ENCODE measurements around the gene ANXA2.

Gene ANXA2

DNA sequence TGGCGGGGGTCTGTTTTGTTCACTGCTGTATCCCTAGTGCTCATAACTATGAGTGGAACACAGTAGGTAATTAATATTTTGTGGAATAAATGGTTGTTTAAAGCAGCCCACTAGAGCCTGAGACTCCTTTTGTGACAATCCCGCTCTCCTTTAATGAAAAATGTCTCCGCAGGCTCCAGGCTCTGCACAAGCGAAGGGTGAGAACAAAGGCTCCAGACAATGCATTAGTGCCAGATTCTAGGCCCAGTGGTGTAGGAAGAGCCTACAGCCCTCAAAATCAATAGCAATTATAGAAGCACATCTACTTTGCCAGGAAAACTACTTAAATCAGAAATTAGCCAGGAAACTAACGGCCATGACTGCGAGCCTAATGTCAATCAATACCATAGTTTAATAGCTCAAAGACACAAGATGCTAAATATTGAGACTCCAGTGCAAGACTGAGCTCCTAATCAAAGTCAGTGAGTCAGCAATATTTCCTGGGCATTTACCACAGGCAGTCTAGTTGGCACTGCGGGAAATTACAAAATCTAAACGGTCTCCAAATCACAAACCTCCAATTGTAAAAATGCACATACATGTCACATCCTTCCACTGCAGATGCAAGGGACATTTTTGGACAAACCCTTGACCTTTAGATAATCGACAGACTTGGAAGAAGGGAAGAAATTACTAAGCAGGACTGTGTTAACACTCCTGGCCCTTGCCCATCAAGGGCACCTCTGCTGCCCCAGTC is 2.3 kb downstream of the ANXA2 start:
- H3K4me3 ChIP-seq (ENCODE audit: low read depth in 1 of 2, low read length in 2 of 2): peak overlapping the region in 1 of 2 donors; percentile 26
- no peaks in the 10 kb centered on the region for H3K9me3 ChIP-seq (ENCODE audit: low read length)
- H3K27me3 ChIP-seq (ENCODE audit: control insufficient read depth in 1 of 2, insufficient read depth in 2 of 2, low read length in 2 of 2): no peaks in the 10 kb centered on the region
- H3K36me3 ChIP-seq (ENCODE audit: insufficient read depth, low read length): no peaks in the 10 kb centered on the region
- H3K9ac ChIP-seq (ENCODE audit: low read length): no peak overlapping the region
- H3K4me1 ChIP-seq (ENCODE audit: insufficient read depth, low read length): peaks cover 54% of the 10 kb centered on the region
- no peak overlapping the region for H3K27ac ChIP-seq (ENCODE audit: low read depth, low read length)

DNA sequence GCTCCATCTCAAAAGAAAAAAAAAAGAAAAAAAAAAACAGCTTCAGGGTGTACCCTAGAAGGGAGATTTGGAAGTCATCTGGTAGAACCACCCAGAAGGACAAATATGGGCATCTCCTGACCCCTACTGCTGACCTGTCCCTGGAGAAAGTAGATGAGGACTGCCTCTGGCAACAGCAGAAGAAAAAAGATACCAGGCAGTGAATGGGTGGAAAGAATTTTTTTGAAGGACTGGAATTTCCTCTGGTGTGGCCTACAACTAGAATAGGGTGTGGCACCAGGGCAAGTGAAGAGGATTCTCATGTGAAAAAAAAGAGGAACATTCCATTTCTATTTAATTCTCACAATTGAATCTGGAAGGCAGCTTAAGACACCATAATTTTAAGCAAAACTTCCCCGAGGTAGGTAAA is 3.1 kb downstream of the ANXA2 start:
- H3K4me3 ChIP-seq (ENCODE audit: low read depth in 1 of 2, low read length in 2 of 2): no peak overlapping the region
- no peaks in the 10 kb centered on the region for H3K27me3 ChIP-seq (ENCODE audit: control insufficient read depth in 1 of 2, insufficient read depth in 2 of 2, low read length in 2 of 2)
- peak overlapping the region; percentile 74 for H3K27ac ChIP-seq (ENCODE audit: low read depth, low read length)
- H3K9me3 ChIP-seq (ENCODE audit: low read length): no peaks in the 10 kb centered on the region
- peaks cover 62% of the 10 kb centered on the region for H3K4me1 ChIP-seq (ENCODE audit: insufficient read depth, low read length)
- H3K9ac ChIP-seq (ENCODE audit: low read length): no peak overlapping the region
- H3K36me3 ChIP-seq (ENCODE audit: insufficient read depth, low read length): no peaks in the 10 kb centered on the region

DNA sequence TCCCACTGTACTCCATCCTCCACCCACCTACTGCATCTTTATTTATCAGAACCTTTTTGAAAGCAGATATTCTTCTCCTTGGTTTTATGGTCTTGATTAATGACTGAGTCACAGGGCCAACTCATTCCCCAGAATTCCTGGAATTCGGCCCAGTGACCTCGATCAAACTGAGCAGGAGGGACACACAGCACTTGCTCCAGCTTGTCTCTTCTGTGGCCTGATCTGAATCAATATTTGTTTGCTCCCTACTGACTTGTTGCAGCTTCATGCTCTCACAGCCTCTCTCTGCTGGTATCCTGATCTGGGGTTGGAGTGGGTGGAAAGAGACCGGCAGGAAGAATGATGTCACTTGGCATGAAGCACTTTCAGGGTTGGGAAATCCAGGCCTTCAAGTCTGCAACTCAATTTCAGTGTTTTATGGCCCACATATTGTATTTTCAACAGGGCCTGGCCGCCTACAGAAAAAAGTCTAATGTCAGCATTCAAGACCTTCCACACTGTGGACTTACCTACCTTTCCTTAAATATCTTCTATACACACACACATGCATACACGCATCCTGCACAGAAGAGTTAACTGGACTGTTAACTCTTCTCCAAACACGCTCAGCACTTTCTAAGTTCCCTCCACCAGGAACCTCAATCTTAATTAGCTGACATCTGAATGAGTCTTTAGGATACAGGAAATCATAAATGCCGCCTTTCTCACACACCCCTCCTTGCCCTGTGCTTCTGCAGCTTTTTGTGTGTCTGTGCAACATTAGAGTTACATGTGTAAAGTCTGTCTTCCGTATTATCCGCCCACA is 4.6 kb downstream of the ANXA2 start:
- H3K9me3 ChIP-seq (ENCODE audit: low read length): no peaks in the 10 kb centered on the region
- H3K27ac ChIP-seq (ENCODE audit: low read depth, low read length): peak overlapping the region; percentile 80
- H3K9ac ChIP-seq (ENCODE audit: low read length): peak overlapping the region; percentile 4
- H3K36me3 ChIP-seq (ENCODE audit: insufficient read depth, low read length): no peaks in the 10 kb centered on the region
- H3K4me1 ChIP-seq (ENCODE audit: insufficient read depth, low read length): peaks cover 74% of the 10 kb centered on the region
- H3K4me3 ChIP-seq (ENCODE audit: low read depth in 1 of 2, low read length in 2 of 2): peak overlapping the region in 1 of 2 donors; percentile 17
- no peaks in the 10 kb centered on the region for H3K27me3 ChIP-seq (ENCODE audit: control insufficient read depth in 1 of 2, insufficient read depth in 2 of 2, low read length in 2 of 2)

GRCh38 chr15:60392601-60392985 is 5.2 kb downstream of the ANXA2 start:
- H3K27me3 ChIP-seq (ENCODE audit: control insufficient read depth in 1 of 2, insufficient read depth in 2 of 2, low read length in 2 of 2): no peaks in the 10 kb centered on the region
- H3K27ac ChIP-seq (ENCODE audit: low read depth, low read length): peak overlapping the region; percentile 80
- H3K4me3 ChIP-seq (ENCODE audit: low read depth in 1 of 2, low read length in 2 of 2): peak overlapping the region in 1 of 2 donors; percentile 17
- H3K9ac ChIP-seq (ENCODE audit: low read length): no peak overlapping the region
- no peaks in the 10 kb centered on the region for H3K9me3 ChIP-seq (ENCODE audit: low read length)
- peaks cover 74% of the 10 kb centered on the region for H3K4me1 ChIP-seq (ENCODE audit: insufficient read depth, low read length)
- H3K36me3 ChIP-seq (ENCODE audit: insufficient read depth, low read length): no peaks in the 10 kb centered on the region

DNA sequence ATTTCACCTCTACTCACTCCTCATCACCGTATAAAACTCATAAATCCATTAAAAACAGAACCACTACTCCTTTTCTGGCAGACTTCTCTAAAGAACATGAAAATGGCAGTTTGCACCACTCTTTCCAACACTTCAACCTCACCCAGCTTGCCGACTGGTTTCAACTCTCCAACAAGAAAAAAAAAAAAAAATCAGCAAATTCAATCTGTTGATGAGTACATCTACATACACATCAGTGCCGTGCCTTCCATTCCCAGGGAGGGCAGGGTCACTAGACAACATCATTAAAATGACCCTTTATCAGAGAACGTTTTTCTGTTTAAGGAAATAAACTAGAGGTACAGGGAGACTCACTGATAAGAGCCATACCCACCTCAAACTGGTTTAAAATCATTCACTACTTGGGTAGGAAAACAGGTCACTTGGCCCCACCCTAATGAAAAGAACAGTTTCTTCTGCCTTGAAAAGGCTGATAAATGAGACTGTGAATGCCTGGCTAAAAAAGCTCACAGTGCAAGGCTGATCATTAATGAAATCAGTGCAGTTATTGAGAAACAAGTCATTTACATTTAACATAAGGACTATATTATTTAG is 6.0 kb downstream of the ANXA2 start:
- Histone ChIP-seq H3K36me3 (ENCODE audit: insufficient read depth, low read length) (no peaks in the 10 kb centered on the region), H3K27ac (ENCODE audit: low read depth, low read length) (peak overlapping the region; percentile 20), H3K4me1 (ENCODE audit: insufficient read depth, low read length) (peaks cover 74% of the 10 kb centered on the region), H3K9me3 (ENCODE audit: low read length) (no peaks in the 10 kb centered on the region), H3K9ac (ENCODE audit: low read length) (peak overlapping the region; percentile 16), H3K27me3 (ENCODE audit: control insufficient read depth in 1 of 2, insufficient read depth in 2 of 2, low read length in 2 of 2) (no peaks in the 10 kb centered on the region), H3K4me3 (ENCODE audit: low read depth in 1 of 2, low read length in 2 of 2) (no peak overlapping the region)

DNA sequence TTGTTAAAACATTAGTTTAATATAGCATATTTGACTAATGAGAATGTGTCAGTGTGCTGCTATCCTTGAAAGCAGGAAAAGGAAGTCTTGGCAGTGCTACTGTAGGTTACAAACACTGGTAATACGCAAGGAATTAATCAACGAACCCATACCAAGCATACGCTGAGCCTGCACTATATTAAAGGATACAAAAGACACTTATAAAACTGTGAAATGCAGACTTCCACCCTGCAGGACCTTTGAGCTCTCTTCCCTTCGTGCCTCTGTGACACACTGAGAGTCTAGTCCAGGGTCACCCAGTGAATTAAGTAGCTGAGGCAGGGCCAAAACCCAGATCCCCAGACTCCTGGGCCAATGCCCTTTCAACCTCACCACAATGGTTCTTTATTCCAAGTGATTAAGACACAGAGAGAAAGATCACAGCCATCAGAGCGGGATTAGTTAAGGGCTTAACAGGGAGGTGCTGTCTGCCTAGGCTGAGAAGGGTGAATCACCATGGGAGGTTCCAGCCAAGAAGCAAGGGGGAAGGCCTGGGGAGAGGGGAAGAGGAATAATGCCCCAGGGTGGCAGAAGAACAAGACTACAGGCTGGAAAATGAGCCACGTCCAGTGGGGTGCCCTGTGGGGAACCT is 6.8 kb downstream of the ANXA2 start:
- H3K4me3 ChIP-seq (ENCODE audit: low read depth in 1 of 2, low read length in 2 of 2): peak overlapping the region in 1 of 2 donors; percentile 6
- H3K27ac ChIP-seq (ENCODE audit: low read depth, low read length): peak overlapping the region; percentile 20
- H3K36me3 ChIP-seq (ENCODE audit: insufficient read depth, low read length): no peaks in the 10 kb centered on the region
- H3K4me1 ChIP-seq (ENCODE audit: insufficient read depth, low read length): peaks cover 74% of the 10 kb centered on the region
- H3K9me3 ChIP-seq (ENCODE audit: low read length): no peaks in the 10 kb centered on the region
- H3K27me3 ChIP-seq (ENCODE audit: control insufficient read depth in 1 of 2, insufficient read depth in 2 of 2, low read length in 2 of 2): no peaks in the 10 kb centered on the region
- no peak overlapping the region for H3K9ac ChIP-seq (ENCODE audit: low read length)

GRCh38 chr15:60390231-60390630 is 7.6 kb downstream of the ANXA2 start:
- peak overlapping the region in 1 of 2 donors; percentile 6 for H3K4me3 ChIP-seq (ENCODE audit: low read depth in 1 of 2, low read length in 2 of 2)

GRCh38 chr15:60389261-60390077 is 8.3 kb downstream of the ANXA2 start:
- peaks cover 60% of the 10 kb centered on the region for H3K4me1 ChIP-seq (ENCODE audit: insufficient read depth, low read length)
- no peak overlapping the region for H3K27ac ChIP-seq (ENCODE audit: low read depth, low read length)
- H3K9me3 ChIP-seq (ENCODE audit: low read length): no peaks in the 10 kb centered on the region
- no peaks in the 10 kb centered on the region for H3K36me3 ChIP-seq (ENCODE audit: insufficient read depth, low read length)
- no peak overlapping the region for H3K9ac ChIP-seq (ENCODE audit: low read length)
- no peaks in the 10 kb centered on the region for H3K27me3 ChIP-seq (ENCODE audit: control insufficient read depth in 1 of 2, insufficient read depth in 2 of 2, low read length in 2 of 2)
- peak overlapping the region in 1 of 2 donors; percentile 9 for H3K4me3 ChIP-seq (ENCODE audit: low read depth in 1 of 2, low read length in 2 of 2)

More at GRCh38 chr15:60390231-60390630, 7.6 kb downstream of the ANXA2 start:
- no peak overlapping the region for H3K27ac ChIP-seq (ENCODE audit: low read depth, low read length)
- H3K9ac ChIP-seq (ENCODE audit: low read length): no peak overlapping the region
- no peaks in the 10 kb centered on the region for H3K9me3 ChIP-seq (ENCODE audit: low read length)
- no peaks in the 10 kb centered on the region for H3K27me3 ChIP-seq (ENCODE audit: control insufficient read depth in 1 of 2, insufficient read depth in 2 of 2, low read length in 2 of 2)
- H3K4me1 ChIP-seq (ENCODE audit: insufficient read depth, low read length): peaks cover 68% of the 10 kb centered on the region
- no peaks in the 10 kb centered on the region for H3K36me3 ChIP-seq (ENCODE audit: insufficient read depth, low read length)

- H3K4me3 ChIP-seq (ENCODE audit: low read depth in 1 of 2, low read length in 2 of 2): no peak overlapping the region
- H3K27ac ChIP-seq (ENCODE audit: low read depth, low read length): no peak overlapping the region
- peaks cover 39% of the 10 kb centered on the region for H3K4me1 ChIP-seq (ENCODE audit: insufficient read depth, low read length)
- H3K36me3 ChIP-seq (ENCODE audit: insufficient read depth, low read length): peaks cover 12% of the 10 kb centered on the region
- no peaks in the 10 kb centered on the region for H3K27me3 ChIP-seq (ENCODE audit: control insufficient read depth in 1 of 2, insufficient read depth in 2 of 2, low read length in 2 of 2)
- no peaks in the 10 kb centered on the region for H3K9me3 ChIP-seq (ENCODE audit: low read length)
- H3K9ac ChIP-seq (ENCODE audit: low read length): no peak overlapping the region
Observed at GRCh38 chr15:60387321-60387720, 10.5 kb downstream of the ANXA2 start.

- Histone ChIP-seq H3K9ac (ENCODE audit: low read length) (no peak overlapping the region), H3K4me1 (ENCODE audit: insufficient read depth, low read length) (peaks cover 31% of the 10 kb centered on the region), H3K27ac (ENCODE audit: low read depth, low read length) (no peak overlapping the region), H3K9me3 (ENCODE audit: low read length) (no peaks in the 10 kb centered on the region), H3K4me3 (ENCODE audit: low read depth in 1 of 2, low read length in 2 of 2) (no peak overlapping the region), H3K27me3 (ENCODE audit: control insufficient read depth in 1 of 2, insufficient read depth in 2 of 2, low read length in 2 of 2) (no peaks in the 10 kb centered on the region), H3K36me3 (ENCODE audit: insufficient read depth, low read length) (peaks cover 18% of the 10 kb centered on the region)
Observed at GRCh38 chr15:60386615-60387014, 11.2 kb downstream of the ANXA2 start.
